HG03175 (cell line): Measurements from ENCODE around the gene ANGPTL8.

Experiments
- ATAC-seq: cut with Tn5 transposase; IDR thresholded peaks from one replicate; pipeline ENCODE4 v1.9.1; 2021; ENCODE audit warnings: mild to moderate bottlenecking, moderate library complexity; ENCODE audit not compliant: unreplicated experiment

The ANGPTL8 gene

DNA sequence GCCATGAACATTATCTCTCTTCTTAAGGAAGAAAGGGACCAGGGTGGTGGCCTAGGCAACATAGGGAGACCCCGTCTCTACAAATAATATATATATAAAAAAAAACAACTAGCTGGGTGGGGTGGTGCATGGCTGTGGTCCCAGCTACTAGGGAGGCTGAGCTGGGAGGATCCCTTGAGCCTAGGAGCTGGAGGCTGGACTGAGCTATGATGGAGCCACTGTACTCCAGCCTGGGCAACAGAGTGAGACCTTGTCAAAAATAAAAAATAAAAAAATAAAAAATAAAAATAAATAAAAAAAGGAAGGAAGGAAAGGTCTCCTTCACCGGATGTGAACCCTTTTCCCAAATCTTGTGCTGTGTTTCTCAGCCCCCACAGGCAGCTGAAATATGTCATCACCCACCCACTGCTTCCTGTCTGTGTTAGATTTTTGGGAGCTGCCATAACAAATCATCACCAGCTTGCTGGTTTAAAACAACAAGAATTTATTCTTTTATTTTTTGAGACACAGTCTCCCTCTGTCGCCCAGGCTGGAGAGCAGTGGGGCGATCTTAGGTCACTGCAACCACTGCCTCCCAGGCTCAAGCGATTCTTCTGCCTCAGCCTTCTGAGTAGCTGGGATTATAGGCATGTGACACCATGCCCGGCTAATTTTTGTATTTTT, 47.0 kb downstream of the ANGPTL8 start:
- no peak for ATAC-seq

DNA sequence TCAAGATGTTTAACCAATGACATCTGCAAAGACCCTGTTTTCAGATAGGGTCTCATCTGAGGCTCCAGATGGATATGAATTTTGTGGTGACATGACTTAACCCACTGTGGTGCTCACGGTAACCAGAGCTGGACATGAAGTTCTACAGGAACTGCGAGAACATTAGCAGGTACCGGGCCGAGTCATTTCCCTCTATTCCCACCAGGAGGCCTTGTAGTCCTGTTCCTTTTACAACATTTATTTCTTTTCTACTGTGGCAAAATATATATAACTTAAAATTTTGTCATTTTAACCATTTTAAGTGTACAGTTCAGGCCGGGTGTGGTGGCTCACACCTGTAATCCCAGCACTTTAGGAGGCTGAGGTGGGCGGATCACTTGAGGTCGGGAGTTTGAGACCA, 48.9 kb downstream of the ANGPTL8 start:
- ATAC-seq = no peak

DNA sequence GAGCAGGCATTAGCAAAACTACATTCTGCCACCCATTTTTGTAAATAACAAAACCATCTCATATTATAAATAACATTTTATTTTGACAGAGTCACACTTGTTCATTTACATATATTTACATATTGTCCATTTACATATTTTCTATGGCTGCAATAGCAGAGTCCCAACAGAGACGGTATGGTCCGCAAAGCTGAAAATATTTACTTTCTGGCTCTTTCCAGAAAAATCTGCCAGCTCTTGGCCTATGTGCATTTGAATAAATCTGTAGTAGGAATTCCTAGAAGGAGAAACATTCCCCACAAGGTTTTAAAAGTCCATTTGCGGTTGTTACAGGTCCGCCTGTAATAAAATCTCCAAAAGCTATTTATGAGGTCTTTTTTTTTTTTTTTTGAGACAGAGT, 50.8 kb downstream of the ANGPTL8 start:
- no peak for ATAC-seq

DNA sequence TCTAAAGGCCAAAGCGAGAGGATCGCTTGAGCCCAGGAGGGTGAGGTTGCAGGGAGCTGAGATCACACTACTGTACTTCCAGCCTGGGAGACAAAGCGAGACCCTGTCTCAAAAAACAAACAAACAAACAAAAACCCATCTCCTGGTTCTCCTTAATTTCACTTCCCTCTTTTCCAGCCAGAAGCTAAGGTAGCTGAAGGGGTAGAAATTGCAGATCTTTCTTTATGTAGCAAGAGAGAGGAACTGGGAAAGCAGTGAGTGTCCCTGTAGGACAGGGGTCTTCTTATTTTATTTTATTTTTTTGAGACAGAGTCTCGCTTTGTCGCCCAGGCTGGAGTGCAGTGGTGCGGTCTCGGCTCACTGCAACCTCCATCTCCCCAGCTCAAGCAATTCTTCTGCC, 52.0 kb downstream of the ANGPTL8 start:
- ATAC-seq = no peak
